Measurements from ENCODE around the gene HERPUD1. TPM values are rescaled to one million over a fixed set of nuclear protein-coding genes. Genes with fewer than 3 reads are reported as not detected.

The HERPUD1 gene
- total RNA-seq, 1 donor from 2014 or later, result 79.8 TPM

GRCh38 chr16:56946767-56947603 lies 15.0 kb downstream of the HERPUD1 start:
- H3K4me3 Mint-ChIP-seq, result no peak overlapping the region
- H3K27me3 Mint-ChIP-seq (ENCODE audit: low read depth), result no peaks in the 10 kb centered on the region
- H3K4me1 Mint-ChIP-seq, result peaks cover 4% of the 10 kb centered on the region
- peaks cover 14% of the 10 kb centered on the region for H3K36me3 Mint-ChIP-seq
- no peak for DNase-seq (ENCODE audit: low spot score in 2 of 2, unreplicated experiment in 2 of 2)
- peak overlapping the region; percentile 22 for H3K27ac Mint-ChIP-seq
- no peaks in the 10 kb centered on the region for H3K9me3 Mint-ChIP-seq
- no peak for TF ChIP-seq CTCF (IDR thresholded peaks at IDR 0.05; ENCODE audit: unreplicated experiment)

- no peaks in the 10 kb centered on the region for H3K27me3 Mint-ChIP-seq (ENCODE audit: low read depth)
- no peak overlapping the region for H3K27ac Mint-ChIP-seq
Measured at GRCh38 chr16:56947604-56947995, 15.7 kb downstream of the HERPUD1 start.

GRCh38 chr16:56948234-56948633 lies 16.3 kb downstream of the HERPUD1 start:
- Mint-ChIP-seq H3K36me3 (peaks cover 5% of the 10 kb centered on the region), H3K27ac (no peak overlapping the region), H3K9me3 (no peaks in the 10 kb centered on the region), H3K4me3 (no peak overlapping the region), H3K27me3 (ENCODE audit: low read depth) (no peaks in the 10 kb centered on the region), H3K4me1 (peaks cover 4% of the 10 kb centered on the region)
- TF ChIP-seq CTCF (IDR thresholded peaks at IDR 0.05; ENCODE audit: unreplicated experiment), result no peak
- DNase-seq (ENCODE audit: low spot score in 2 of 2, unreplicated experiment in 2 of 2), result no peak

More at GRCh38 chr16:56947604-56947995, 15.7 kb downstream of the HERPUD1 start:
- Mint-ChIP-seq H3K36me3 (peaks cover 11% of the 10 kb centered on the region), H3K4me1 (peaks cover 4% of the 10 kb centered on the region), H3K4me3 (no peak overlapping the region), H3K9me3 (no peaks in the 10 kb centered on the region)
- TF ChIP-seq CTCF (IDR thresholded peaks at IDR 0.05; ENCODE audit: unreplicated experiment), result no peak
- DNase-seq (ENCODE audit: low spot score in 2 of 2, unreplicated experiment in 2 of 2), result no peak

GRCh38 chr16:56950051-56950450 lies 18.1 kb downstream of the HERPUD1 start:
- TF ChIP-seq CTCF (IDR thresholded peaks at IDR 0.05; ENCODE audit: unreplicated experiment), result no peak
- Mint-ChIP-seq H3K4me1 (peaks cover 4% of the 10 kb centered on the region), H3K36me3 (peaks cover under 1% of the 10 kb centered on the region), H3K9me3 (no peaks in the 10 kb centered on the region), H3K4me3 (no peak overlapping the region), H3K27ac (no peak overlapping the region), H3K27me3 (ENCODE audit: low read depth) (no peaks in the 10 kb centered on the region)
- DNase-seq (ENCODE audit: low spot score in 2 of 2, unreplicated experiment in 2 of 2), result no peak

GRCh38 chr16:56950455-56950854 lies 18.5 kb downstream of the HERPUD1 start:
- no peak for DNase-seq (ENCODE audit: low spot score in 2 of 2, unreplicated experiment in 2 of 2)
- Mint-ChIP-seq H3K4me3 (no peak overlapping the region), H3K4me1 (peaks cover 4% of the 10 kb centered on the region)

More at GRCh38 chr16:56950455-56950854, 18.5 kb downstream of the HERPUD1 start:
- no peaks in the 10 kb centered on the region for H3K36me3 Mint-ChIP-seq
- H3K27ac Mint-ChIP-seq, result no peak overlapping the region
- H3K27me3 Mint-ChIP-seq (ENCODE audit: low read depth), result no peaks in the 10 kb centered on the region
- no peaks in the 10 kb centered on the region for H3K9me3 Mint-ChIP-seq
- TF ChIP-seq CTCF (IDR thresholded peaks at IDR 0.05; ENCODE audit: unreplicated experiment), result no peak

All from mesothelial cell of epicardium (in vitro differentiated cells).